GM23338 (cell line): ENCODE measurements around the gene SIL1. TPM values are rescaled to one million over a fixed set of nuclear protein-coding genes. Genes with fewer than 3 reads are reported as not detected.

Source experiments
- ATAC-seq: fragments of 200-7000 bp; cut with Tn5 transposase; 3 replicates; pipeline ENCODE4 v1.9.1; 2020
- DNase-seq: peaks from one replicate; pipeline ENCODE4 v3.0.0-alpha.2; 2015; ENCODE audit warnings: low spot score
- H2AFZ ChIP-seq: fragments of 200-600 bp; sonication (generic); 2 replicates; pipeline ENCODE4 v1.8.0; 2016; ENCODE audit warnings: antibody characterized with exemption, mild to moderate bottlenecking, moderate library complexity
- H3F3A ChIP-seq: fragments of 200-600 bp; sonication (generic); replicated peaks from 2 replicates; pipeline ENCODE4 v1.8.0; 2017; ENCODE audit warnings: antibody characterized with exemption, mixed run types, low read depth
- H3K27ac ChIP-seq: fragments of 200-600 bp; sonication (generic); 2 replicates; pipeline ENCODE4 v1.6.1; 2016; ENCODE audit warnings: low read depth
- H3K27me3 ChIP-seq: fragments of 200-600 bp; sonication (generic); 2 replicates; pipeline ENCODE4 v1.8.0; 2016; ENCODE audit warnings: mild to moderate bottlenecking, mixed run types, moderate library complexity; ENCODE audit not compliant: insufficient read depth
- H3K36me3 ChIP-seq: fragments of 200-600 bp; sonication (generic); 2 replicates; pipeline ENCODE4 v1.8.0; 2016; ENCODE audit warnings: mild to moderate bottlenecking; ENCODE audit not compliant: insufficient read depth
- H3K4me1 ChIP-seq: fragments of 200-600 bp; sonication (generic); 2 replicates; pipeline ENCODE4 v1.8.0; 2016; ENCODE audit warnings: mild to moderate bottlenecking, moderate library complexity; ENCODE audit not compliant: insufficient read depth
- H3K4me2 ChIP-seq: fragments of 200-600 bp; sonication (generic); 2 replicates; pipeline ENCODE4 v1.7.1; 2017; ENCODE audit warnings: mixed run types
- H3K4me3 ChIP-seq: fragments of 200-600 bp; sonication (generic); 2 replicates; pipeline ENCODE4 v1.6.1; 2016; ENCODE audit warnings: mixed run types
- H3K79me2 ChIP-seq: fragments of 200-600 bp; sonication (generic); replicated peaks from 2 replicates; pipeline ENCODE4 v1.8.0; 2017; ENCODE audit warnings: mild to moderate bottlenecking; ENCODE audit not compliant: insufficient read depth
- H3K9me2 ChIP-seq: fragments of 200-600 bp; sonication (generic); 2 replicates; pipeline ENCODE4 v1.8.0; 2017; ENCODE audit not compliant: insufficient read depth
- H4K20me1 ChIP-seq: fragments of 200-600 bp; sonication (generic); replicated peaks from 2 replicates; pipeline ENCODE4 v1.8.0; 2017; ENCODE audit warnings: mild to moderate bottlenecking; ENCODE audit not compliant: insufficient read depth
- H3K27ac Mint-ChIP-seq: 2 replicates; pipeline ENCODE4 v1.8.0; 2020; ENCODE audit warnings: inconsistent platforms, mild to moderate bottlenecking, moderate library complexity, mixed read lengths
- H3K27me3 Mint-ChIP-seq: 3 replicates; pipeline ENCODE4 v1.8.0; 2022; ENCODE audit warnings: low read depth, mild to moderate bottlenecking, moderate library complexity, mixed read lengths, inconsistent platforms; ENCODE audit not compliant: insufficient read depth, poor library complexity
- H3K36me3 Mint-ChIP-seq: 3 replicates; pipeline ENCODE4 v1.8.0; 2021; ENCODE audit warnings: low read depth, mild to moderate bottlenecking, inconsistent platforms, moderate library complexity, mixed read lengths
- H3K4me1 Mint-ChIP-seq: 3 replicates; pipeline ENCODE4 v1.8.0; 2020; ENCODE audit warnings: mild to moderate bottlenecking, inconsistent platforms, mixed read lengths
- H3K4me3 Mint-ChIP-seq: 3 replicates; pipeline ENCODE4 v1.8.0; 2021; ENCODE audit warnings: moderate library complexity, mild to moderate bottlenecking, inconsistent platforms, mixed read lengths
- H3K9me3 Mint-ChIP-seq: 3 replicates; pipeline ENCODE4 v1.8.0; 2020; ENCODE audit warnings: moderate library complexity, mild to moderate bottlenecking, inconsistent platforms, mixed read lengths
- CREB1 ChIP-seq: fragments of 250-450 bp; sonication (Bioruptor Pico); IDR thresholded peaks from 2 replicates; pipeline ENCODE4 v1.5.0; 2020; ENCODE audit warnings: low read depth, mild to moderate bottlenecking, moderate library complexity
- EZH2 ChIP-seq: fragments of 200-600 bp; sonication (generic); IDR thresholded peaks from one replicate; pipeline ENCODE4 v1.8.0; 2017; ENCODE audit warnings: antibody characterized with exemption, mild to moderate bottlenecking, low read depth; ENCODE audit not compliant: unreplicated experiment
- EZH2phosphoT487 ChIP-seq: fragments of 200-600 bp; sonication (generic); IDR thresholded peaks from one replicate; pipeline ENCODE4 v1.8.1; 2018; ENCODE audit warnings: antibody characterized with exemption; ENCODE audit not compliant: unreplicated experiment
- JUNB ChIP-seq: IDR thresholded peaks from one replicate; pipeline ENCODE4 v1.6.1; 2016; ENCODE audit warnings: antibody characterized with exemption; ENCODE audit not compliant: unreplicated experiment
- NANOG ChIP-seq: IDR thresholded peaks from 2 replicates; pipeline ENCODE4 v1.6.1; 2016; ENCODE audit warnings: antibody characterized with exemption, borderline replicate concordance
- POLR2AphosphoS5 ChIP-seq: IDR thresholded peaks from 2 replicates; pipeline ENCODE4 v1.6.1; 2016; ENCODE audit warnings: antibody characterized with exemption, low read depth
- STAT1 ChIP-seq: IDR thresholded peaks from one replicate; pipeline ENCODE4 v1.6.1; 2016; ENCODE audit warnings: antibody characterized with exemption; ENCODE audit not compliant: unreplicated experiment
- ZNF114 ChIP-seq: fragments of 250-450 bp; sonication (Bioruptor Pico); IDR thresholded peaks from 2 replicates; pipeline ENCODE4 v1.5.0; 2020; ENCODE audit warnings: mild to moderate bottlenecking, moderate library complexity
- ZNF331 ChIP-seq: fragments of 250-450 bp; sonication (Bioruptor Pico); IDR thresholded peaks from 2 replicates; pipeline ENCODE4 v1.5.0; 2020; ENCODE audit warnings: low read depth, mild to moderate bottlenecking, moderate library complexity
- polyA plus RNA-seq: library from polyadenylated mRNA; unstranded; fragments of >200 nt; fragmentation: Nextera tagmentation; extraction: Ambion mirVana; gene quantifications from 2 replicates; pipeline ENCODE4 v1.2.1, GENCODE V29; 2016
- total RNA-seq: library from RNA; depleted of rRNA; stranded (reverse); fragments of >200 nt; shearing (Covaris generic); gene quantifications from 2 replicates; pipeline ENCODE4 v1.2.3, GENCODE V29; 2014
- TF ChIP-seq, protein P1 (sequence below): fragments of 250-450 bp; sonication (Bioruptor Pico); IDR thresholded peaks from 2 replicates; pipeline ENCODE4 v1.5.0; 2020; ENCODE audit warnings: mild to moderate bottlenecking, moderate library complexity
- TF ChIP-seq, protein P2 (sequence below): IDR thresholded peaks from one replicate; pipeline ENCODE4 v1.6.1; 2018; ENCODE audit warnings: antibody characterized with exemption; ENCODE audit not compliant: unreplicated experiment
- TF ChIP-seq, protein P3 (sequence below): IDR thresholded peaks from 2 replicates; pipeline ENCODE4 v1.6.1; 2016; ENCODE audit warnings: antibody characterized with exemption
- TF ChIP-seq, protein P4 (sequence below), 2 experiments: fragments of 200-600 bp in 1 of 2; sonication (generic) in 1 of 2; conservative IDR thresholded peaks; 2 replicates each; pipeline versions ENCODE4 v1.5.1 to v1.6.1; 2016 to 2017; ENCODE audit warnings: antibody characterized with exemption in 2 of 2, low read depth in 2 of 2, mild to moderate bottlenecking in 2 of 2, moderate library complexity in 1 of 2

SIL1 gene
- total and polyA plus RNA-seq, 2 experiments from 2014 or later, result 5.5 to 5.9 TPM

DNA sequence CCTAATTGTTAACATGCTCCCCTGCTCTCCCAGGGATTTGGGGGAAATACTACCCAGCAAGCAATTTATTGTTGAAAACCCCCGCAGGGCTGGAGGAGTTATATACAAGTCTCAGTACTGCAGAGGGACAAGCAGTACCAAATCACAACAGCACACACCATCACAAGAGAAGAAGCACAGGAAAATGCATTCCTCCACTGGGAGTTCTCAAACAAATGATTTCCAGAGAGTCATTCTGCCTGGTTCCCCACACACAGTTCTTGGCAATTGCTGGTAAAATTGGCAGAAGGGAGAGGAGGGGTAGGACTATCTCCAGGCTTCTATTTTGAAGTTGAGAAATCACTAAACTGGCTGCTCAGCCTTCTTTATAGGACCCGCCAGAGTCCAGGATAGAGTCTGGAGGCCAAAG lies 16.8 kb downstream of the SIL1 start:
- Histone ChIP-seq H3K4me1 (no peaks in the 10 kb centered on the region), H3K79me2 (no peaks in the 10 kb centered on the region), H3K27me3 (no peaks in the 10 kb centered on the region), H4K20me1 (no peaks in the 10 kb centered on the region; the same call in 1 of the 2 replicates), H3F3A (no peaks in the 10 kb centered on the region), H3K36me3 (no peaks in the 10 kb centered on the region), H3K27ac (no peak overlapping the region), H3K9me2 (no peaks in the 10 kb centered on the region), H2AFZ (no peak overlapping the region), H3K4me3 (no peak overlapping the region), H3K4me2 (no peak overlapping the region)
- H3K4me1 Mint-ChIP-seq, result peaks cover 16% of the 10 kb centered on the region
- no peak overlapping the region for H3K27ac Mint-ChIP-seq
- no peak for ATAC-seq
- no peak overlapping the region for H3K4me3 Mint-ChIP-seq
- no peaks in the 10 kb centered on the region for H3K36me3 Mint-ChIP-seq
- peaks cover 4% of the 10 kb centered on the region for H3K27me3 Mint-ChIP-seq
- no peak for DNase-seq
- no peaks in the 10 kb centered on the region for H3K9me3 Mint-ChIP-seq
- no peak for TF ChIP-seq CREB1 (CRISPR knock-in tag)
- TF ChIP-seq POLR2AphosphoS5, result no peak
- no peak for TF ChIP-seq JUNB
- TF ChIP-seq, protein P1, sequence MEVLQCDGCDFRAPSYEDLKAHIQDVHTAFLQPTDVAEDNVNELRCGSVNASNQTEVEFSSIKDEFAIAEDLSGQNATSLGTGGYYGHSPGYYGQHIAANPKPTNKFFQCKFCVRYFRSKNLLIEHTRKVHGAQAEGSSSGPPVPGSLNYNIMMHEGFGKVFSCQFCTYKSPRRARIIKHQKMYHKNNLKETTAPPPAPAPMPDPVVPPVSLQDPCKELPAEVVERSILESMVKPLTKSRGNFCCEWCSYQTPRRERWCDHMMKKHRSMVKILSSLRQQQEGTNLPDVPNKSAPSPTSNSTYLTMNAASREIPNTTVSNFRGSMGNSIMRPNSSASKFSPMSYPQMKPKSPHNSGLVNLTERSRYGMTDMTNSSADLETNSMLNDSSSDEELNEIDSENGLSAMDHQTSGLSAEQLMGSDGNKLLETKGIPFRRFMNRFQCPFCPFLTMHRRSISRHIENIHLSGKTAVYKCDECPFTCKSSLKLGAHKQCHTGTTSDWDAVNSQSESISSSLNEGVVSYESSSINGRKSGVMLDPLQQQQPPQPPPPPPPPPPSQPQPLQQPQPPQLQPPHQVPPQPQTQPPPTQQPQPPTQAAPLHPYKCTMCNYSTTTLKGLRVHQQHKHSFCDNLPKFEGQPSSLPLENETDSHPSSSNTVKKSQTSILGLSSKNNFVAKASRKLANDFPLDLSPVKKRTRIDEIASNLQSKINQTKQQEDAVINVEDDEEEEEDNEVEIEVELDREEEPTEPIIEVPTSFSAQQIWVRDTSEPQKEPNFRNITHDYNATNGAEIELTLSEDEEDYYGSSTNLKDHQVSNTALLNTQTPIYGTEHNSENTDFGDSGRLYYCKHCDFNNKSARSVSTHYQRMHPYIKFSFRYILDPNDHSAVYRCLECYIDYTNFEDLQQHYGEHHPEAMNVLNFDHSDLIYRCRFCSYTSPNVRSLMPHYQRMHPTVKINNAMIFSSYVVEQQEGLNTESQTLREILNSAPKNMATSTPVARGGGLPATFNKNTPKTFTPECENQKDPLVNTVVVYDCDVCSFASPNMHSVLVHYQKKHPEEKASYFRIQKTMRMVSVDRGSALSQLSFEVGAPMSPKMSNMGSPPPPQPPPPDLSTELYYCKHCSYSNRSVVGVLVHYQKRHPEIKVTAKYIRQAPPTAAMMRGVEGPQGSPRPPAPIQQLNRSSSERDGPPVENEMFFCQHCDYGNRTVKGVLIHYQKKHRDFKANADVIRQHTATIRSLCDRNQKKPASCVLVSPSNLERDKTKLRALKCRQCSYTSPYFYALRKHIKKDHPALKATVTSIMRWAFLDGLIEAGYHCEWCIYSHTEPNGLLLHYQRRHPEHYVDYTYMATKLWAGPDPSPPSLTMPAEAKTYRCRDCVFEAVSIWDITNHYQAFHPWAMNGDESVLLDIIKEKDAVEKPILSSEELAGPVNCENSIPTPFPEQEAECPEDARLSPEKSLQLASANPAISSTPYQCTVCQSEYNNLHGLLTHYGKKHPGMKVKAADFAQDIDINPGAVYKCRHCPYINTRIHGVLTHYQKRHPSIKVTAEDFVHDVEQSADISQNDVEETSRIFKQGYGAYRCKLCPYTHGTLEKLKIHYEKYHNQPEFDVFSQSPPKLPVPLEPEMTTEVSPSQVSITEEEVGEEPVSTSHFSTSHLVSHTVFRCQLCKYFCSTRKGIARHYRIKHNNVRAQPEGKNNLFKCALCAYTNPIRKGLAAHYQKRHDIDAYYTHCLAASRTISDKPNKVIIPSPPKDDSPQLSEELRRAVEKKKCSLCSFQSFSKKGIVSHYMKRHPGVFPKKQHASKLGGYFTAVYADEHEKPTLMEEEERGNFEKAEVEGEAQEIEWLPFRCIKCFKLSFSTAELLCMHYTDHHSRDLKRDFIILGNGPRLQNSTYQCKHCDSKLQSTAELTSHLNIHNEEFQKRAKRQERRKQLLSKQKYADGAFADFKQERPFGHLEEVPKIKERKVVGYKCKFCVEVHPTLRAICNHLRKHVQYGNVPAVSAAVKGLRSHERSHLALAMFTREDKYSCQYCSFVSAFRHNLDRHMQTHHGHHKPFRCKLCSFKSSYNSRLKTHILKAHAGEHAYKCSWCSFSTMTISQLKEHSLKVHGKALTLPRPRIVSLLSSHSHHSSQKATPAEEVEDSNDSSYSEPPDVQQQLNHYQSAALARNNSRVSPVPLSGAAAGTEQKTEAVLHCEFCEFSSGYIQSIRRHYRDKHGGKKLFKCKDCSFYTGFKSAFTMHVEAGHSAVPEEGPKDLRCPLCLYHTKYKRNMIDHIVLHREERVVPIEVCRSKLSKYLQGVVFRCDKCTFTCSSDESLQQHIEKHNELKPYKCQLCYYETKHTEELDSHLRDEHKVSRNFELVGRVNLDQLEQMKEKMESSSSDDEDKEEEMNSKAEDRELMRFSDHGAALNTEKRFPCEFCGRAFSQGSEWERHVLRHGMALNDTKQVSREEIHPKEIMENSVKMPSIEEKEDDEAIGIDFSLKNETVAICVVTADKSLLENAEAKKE (CRISPR knock-in tag), result no peak
- TF ChIP-seq, protein P2, sequence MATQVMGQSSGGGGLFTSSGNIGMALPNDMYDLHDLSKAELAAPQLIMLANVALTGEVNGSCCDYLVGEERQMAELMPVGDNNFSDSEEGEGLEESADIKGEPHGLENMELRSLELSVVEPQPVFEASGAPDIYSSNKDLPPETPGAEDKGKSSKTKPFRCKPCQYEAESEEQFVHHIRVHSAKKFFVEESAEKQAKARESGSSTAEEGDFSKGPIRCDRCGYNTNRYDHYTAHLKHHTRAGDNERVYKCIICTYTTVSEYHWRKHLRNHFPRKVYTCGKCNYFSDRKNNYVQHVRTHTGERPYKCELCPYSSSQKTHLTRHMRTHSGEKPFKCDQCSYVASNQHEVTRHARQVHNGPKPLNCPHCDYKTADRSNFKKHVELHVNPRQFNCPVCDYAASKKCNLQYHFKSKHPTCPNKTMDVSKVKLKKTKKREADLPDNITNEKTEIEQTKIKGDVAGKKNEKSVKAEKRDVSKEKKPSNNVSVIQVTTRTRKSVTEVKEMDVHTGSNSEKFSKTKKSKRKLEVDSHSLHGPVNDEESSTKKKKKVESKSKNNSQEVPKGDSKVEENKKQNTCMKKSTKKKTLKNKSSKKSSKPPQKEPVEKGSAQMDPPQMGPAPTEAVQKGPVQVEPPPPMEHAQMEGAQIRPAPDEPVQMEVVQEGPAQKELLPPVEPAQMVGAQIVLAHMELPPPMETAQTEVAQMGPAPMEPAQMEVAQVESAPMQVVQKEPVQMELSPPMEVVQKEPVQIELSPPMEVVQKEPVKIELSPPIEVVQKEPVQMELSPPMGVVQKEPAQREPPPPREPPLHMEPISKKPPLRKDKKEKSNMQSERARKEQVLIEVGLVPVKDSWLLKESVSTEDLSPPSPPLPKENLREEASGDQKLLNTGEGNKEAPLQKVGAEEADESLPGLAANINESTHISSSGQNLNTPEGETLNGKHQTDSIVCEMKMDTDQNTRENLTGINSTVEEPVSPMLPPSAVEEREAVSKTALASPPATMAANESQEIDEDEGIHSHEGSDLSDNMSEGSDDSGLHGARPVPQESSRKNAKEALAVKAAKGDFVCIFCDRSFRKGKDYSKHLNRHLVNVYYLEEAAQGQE, result no peak
- no peak for TF ChIP-seq ZNF331 (CRISPR knock-in tag)
- no peak for TF ChIP-seq ZNF114
- TF ChIP-seq NANOG, result no peak
- no peak for TF ChIP-seq STAT1
- TF ChIP-seq, protein P3, sequence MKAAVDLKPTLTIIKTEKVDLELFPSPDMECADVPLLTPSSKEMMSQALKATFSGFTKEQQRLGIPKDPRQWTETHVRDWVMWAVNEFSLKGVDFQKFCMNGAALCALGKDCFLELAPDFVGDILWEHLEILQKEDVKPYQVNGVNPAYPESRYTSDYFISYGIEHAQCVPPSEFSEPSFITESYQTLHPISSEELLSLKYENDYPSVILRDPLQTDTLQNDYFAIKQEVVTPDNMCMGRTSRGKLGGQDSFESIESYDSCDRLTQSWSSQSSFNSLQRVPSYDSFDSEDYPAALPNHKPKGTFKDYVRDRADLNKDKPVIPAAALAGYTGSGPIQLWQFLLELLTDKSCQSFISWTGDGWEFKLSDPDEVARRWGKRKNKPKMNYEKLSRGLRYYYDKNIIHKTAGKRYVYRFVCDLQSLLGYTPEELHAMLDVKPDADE, result no peak
- TF ChIP-seq, protein P4, sequence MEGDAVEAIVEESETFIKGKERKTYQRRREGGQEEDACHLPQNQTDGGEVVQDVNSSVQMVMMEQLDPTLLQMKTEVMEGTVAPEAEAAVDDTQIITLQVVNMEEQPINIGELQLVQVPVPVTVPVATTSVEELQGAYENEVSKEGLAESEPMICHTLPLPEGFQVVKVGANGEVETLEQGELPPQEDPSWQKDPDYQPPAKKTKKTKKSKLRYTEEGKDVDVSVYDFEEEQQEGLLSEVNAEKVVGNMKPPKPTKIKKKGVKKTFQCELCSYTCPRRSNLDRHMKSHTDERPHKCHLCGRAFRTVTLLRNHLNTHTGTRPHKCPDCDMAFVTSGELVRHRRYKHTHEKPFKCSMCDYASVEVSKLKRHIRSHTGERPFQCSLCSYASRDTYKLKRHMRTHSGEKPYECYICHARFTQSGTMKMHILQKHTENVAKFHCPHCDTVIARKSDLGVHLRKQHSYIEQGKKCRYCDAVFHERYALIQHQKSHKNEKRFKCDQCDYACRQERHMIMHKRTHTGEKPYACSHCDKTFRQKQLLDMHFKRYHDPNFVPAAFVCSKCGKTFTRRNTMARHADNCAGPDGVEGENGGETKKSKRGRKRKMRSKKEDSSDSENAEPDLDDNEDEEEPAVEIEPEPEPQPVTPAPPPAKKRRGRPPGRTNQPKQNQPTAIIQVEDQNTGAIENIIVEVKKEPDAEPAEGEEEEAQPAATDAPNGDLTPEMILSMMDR (conservative IDR thresholded peaks at IDR 0.05; ENCODE audit: low read depth in 2 of 2), result no peak
- no peak for TF ChIP-seq EZH2phosphoT487
- no peak for TF ChIP-seq EZH2
